Measurements from ENCODE around the gene NR2F1. TPM values are rescaled to one million over a fixed set of nuclear protein-coding genes. Genes with fewer than 3 reads are reported as not detected.

The NR2F1 gene
- total RNA-seq, 1 donor from 2014 or later = 97.2 TPM

DNA sequence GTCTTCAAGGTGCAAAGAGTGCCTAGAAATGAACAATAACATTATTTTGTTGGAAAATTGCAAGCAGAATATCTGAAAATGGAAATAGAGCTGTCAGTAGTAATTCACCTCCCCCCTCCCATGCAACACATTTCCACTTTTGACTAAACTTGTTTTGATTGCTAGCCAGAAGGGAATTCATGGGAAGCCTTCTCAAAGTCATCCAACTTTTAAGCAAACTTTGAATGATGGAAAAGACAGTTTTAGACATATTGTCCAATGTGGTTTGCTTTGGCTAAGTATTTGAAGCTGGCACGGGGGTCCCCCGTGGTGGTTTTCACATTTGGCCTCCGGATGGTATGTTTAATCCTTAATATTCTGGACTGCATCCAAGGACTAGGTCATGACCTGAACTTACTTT lies 7.5 kb downstream of the NR2F1 start:
- intact Hi-C loops (cut with DNase I) = no loop called here
- no peaks in the 10 kb centered on the region for H3K27me3 ChIP-seq

GRCh38 chr5:93591323-93591945 lies 8.4 kb downstream of the NR2F1 start:
- TF ChIP-seq POLR2A (IDR thresholded peaks at IDR 0.05) (no peak), POLR2AphosphoS5 (IDR thresholded peaks at IDR 0.05; ENCODE audit: insufficient read depth in 1 of 2, low read depth in 1 of 2) (no peak), CTCF (IDR thresholded peaks at IDR 0.05) (no peak)
- H3K9me3 ChIP-seq = no peaks in the 10 kb centered on the region
- DNase-seq (ENCODE audit: extremely low spot score in 2 of 2) = peak in 1 of 2 donors; percentile 79
- peaks cover 27% of the 10 kb centered on the region for H3K4me1 ChIP-seq
- intact Hi-C loops (cut with DNase I) = no loop called here
- H3K27me3 ChIP-seq = no peaks in the 10 kb centered on the region
- H3K36me3 ChIP-seq = no peaks in the 10 kb centered on the region
- H3K27ac ChIP-seq = peak overlapping the region; percentile 90
- peak overlapping the region; percentile 5 to 16 for H3K4me3 ChIP-seq

More for the DNA sequence above, 7.5 kb downstream of the NR2F1 start:
- Histone ChIP-seq H3K9me3 (no peaks in the 10 kb centered on the region), H3K4me1 (peaks cover 24% of the 10 kb centered on the region), H3K36me3 (no peaks in the 10 kb centered on the region), H3K4me3 (peak overlapping the region; percentile 59 to 66), H3K27ac (peak overlapping the region; percentile 90)
- TF ChIP-seq POLR2AphosphoS5 (IDR thresholded peaks at IDR 0.05; ENCODE audit: insufficient read depth in 1 of 2, low read depth in 1 of 2) (no peak), POLR2A (IDR thresholded peaks at IDR 0.05) (no peak), CTCF (IDR thresholded peaks at IDR 0.05) (no peak)
- DNase-seq (ENCODE audit: extremely low spot score in 2 of 2) = no peak

GRCh38 chr5:93592883-93593282 lies 9.9 kb downstream of the NR2F1 start:
- no peaks in the 10 kb centered on the region for H3K9me3 ChIP-seq
- no peaks in the 10 kb centered on the region for H3K27me3 ChIP-seq
- DNase-seq (ENCODE audit: extremely low spot score in 2 of 2) = no peak
- intact Hi-C loops (cut with DNase I) = no loop called here
- H3K4me1 ChIP-seq = peaks cover 31% of the 10 kb centered on the region
- H3K36me3 ChIP-seq = no peaks in the 10 kb centered on the region
- H3K27ac ChIP-seq = peak overlapping the region; percentile 90
- no peak for TF ChIP-seq POLR2AphosphoS5 (IDR thresholded peaks at IDR 0.05; ENCODE audit: insufficient read depth in 1 of 2, low read depth in 1 of 2)
- no peak for TF ChIP-seq CTCF (IDR thresholded peaks at IDR 0.05)
- TF ChIP-seq POLR2A (IDR thresholded peaks at IDR 0.05) = no peak
- H3K4me3 ChIP-seq = peak overlapping the region in 1 of 2 donors; percentile 16

- H3K27me3 ChIP-seq = no peaks in the 10 kb centered on the region
These were observed 10.6 kb downstream of the NR2F1 start for GRCh38 chr5:93593476-93594131.

More at GRCh38 chr5:93593476-93594131, 10.6 kb downstream of the NR2F1 start:
- H3K9me3 ChIP-seq = no peaks in the 10 kb centered on the region
- no peak for DNase-seq (ENCODE audit: extremely low spot score in 2 of 2)
- no peaks in the 10 kb centered on the region for H3K36me3 ChIP-seq
- TF ChIP-seq CTCF (IDR thresholded peaks at IDR 0.05) (no peak), POLR2A (IDR thresholded peaks at IDR 0.05) (no peak), POLR2AphosphoS5 (IDR thresholded peaks at IDR 0.05; ENCODE audit: insufficient read depth in 1 of 2, low read depth in 1 of 2) (no peak)
- intact Hi-C loops (cut with DNase I) = no loop called here
- H3K4me3 ChIP-seq = peak overlapping the region in 1 of 2 donors; percentile 10
- peaks cover 32% of the 10 kb centered on the region for H3K4me1 ChIP-seq
- peak overlapping the region; percentile 90 for H3K27ac ChIP-seq

Data from vagina (tissue), 2 donors.